ENCODE data around the gene CNIH2. TPM values are rescaled to one million over a fixed set of nuclear protein-coding genes. Genes with fewer than 3 reads are reported as not detected.

Gene CNIH2
- total and polyA plus RNA-seq, 2 of the 13 experiments (the other 11 are each of a cell fraction or from before 2014, with no cell fraction given) = 0.60 to 0.69 TPM

- TF ChIP-seq HNRNPH1 (optimal IDR thresholded peaks at IDR 0.05; ENCODE audit: low read depth, low read length) (no peak), RBFOX2 (IDR thresholded peaks at IDR 0.05; ENCODE audit: low read depth, low read length) (no peak), PPARG (CRISPR knock-in tag; conservative IDR thresholded peaks at IDR 0.05) (0 out of 2 replicates have a peak, but pooled peaks have one; percentile 22), SNAI1 (CRISPR knock-in tag; IDR thresholded peaks at IDR 0.05; ENCODE audit: borderline replicate concordance) (no peak), SRSF4 (IDR thresholded peaks at IDR 0.05; ENCODE audit: low read depth, low read length, poor library complexity, severe bottlenecking) (no peak), ZFP41 (CRISPR knock-in tag; IDR thresholded peaks at IDR 0.05; ENCODE audit: borderline replicate concordance) (0 out of 2 replicates have a peak, but pooled peaks have one; percentile 75), RNF219 (CRISPR knock-in tag; IDR thresholded peaks at IDR 0.05) (0 out of 2 replicates have a peak, but pooled peaks have one; percentile 70), ZNF282 (IDR thresholded peaks at IDR 0.05; ENCODE audit: partially characterized antibody) (no peak), ZNF329 (CRISPR knock-in tag; IDR thresholded peaks at IDR 0.05; ENCODE audit: low read depth) (no peak), BRF2 (CRISPR knock-in tag; IDR thresholded peaks at IDR 0.05) (no peak), RFX1 (IDR thresholded peaks at IDR 0.05) (no peak), ZNF281 (CRISPR knock-in tag; IDR thresholded peaks at IDR 0.05; ENCODE audit: borderline replicate concordance) (peak; percentile 28; the same call in 1 of the 2 replicates), TRIM22 (IDR thresholded peaks at IDR 0.05) (no peak), ZNF383 (CRISPR knock-in tag; IDR thresholded peaks at IDR 0.05; ENCODE audit: borderline replicate concordance) (no peak)
Observed at GRCh38 chr11:66328302-66329144, 50.5 kb downstream of the CNIH2 start (continued).

Measured in HepG2 (cell line).